NCI-H226 (cell line): ENCODE data around the gene KY.

Experiments used
- DNase-seq: peaks from one replicate; pipeline ENCODE4 v3.0.0-alpha.2; 2015

Gene KY

GRCh38 chr3:134650431-134651346, at the start of gene KY:
TSS of gene KY (minus strand) at chr3:134651022. CDS start at chr3:134650960, 62 bp downstream.
- DNase-seq, result no peak

- DNase-seq, result no peak
Measured at GRCh38 chr3:134699721-134700120, 48.9 kb upstream of the KY start.

- DNase-seq, result no peak
Measured at GRCh38 chr3:134699141-134699711, 48.4 kb upstream of the KY start.

- no peak for DNase-seq
Measured at GRCh38 chr3:134697830-134698689, 47.2 kb upstream of the KY start.

GRCh38 chr3:134696155-134696554, 45.3 kb upstream of the KY start:
- no peak for DNase-seq

- no peak for DNase-seq
Measured at GRCh38 chr3:134694946-134695543, 44.2 kb upstream of the KY start.

GRCh38 chr3:134694466-134694865, 43.6 kb upstream of the KY start:
- no peak for DNase-seq

- DNase-seq, result no peak
Measured at GRCh38 chr3:134693804-134694203, 43.0 kb upstream of the KY start.

- DNase-seq, result no peak
Measured at GRCh38 chr3:134693226-134693625, 42.4 kb upstream of the KY start.

- no peak for DNase-seq
Measured at GRCh38 chr3:134690226-134690625, 39.4 kb upstream of the KY start.

GRCh38 chr3:134687642-134688041, 36.8 kb upstream of the KY start:
- no peak for DNase-seq

- peak; percentile 38 for DNase-seq
Measured at GRCh38 chr3:134685929-134686802, 35.3 kb upstream of the KY start.

GRCh38 chr3:134682196-134682880, 31.5 kb upstream of the KY start:
- DNase-seq, result no peak

- DNase-seq, result no peak
Measured at GRCh38 chr3:134681522-134681900, 30.7 kb upstream of the KY start.

GRCh38 chr3:134680796-134681521, 30.1 kb upstream of the KY start:
- DNase-seq, result no peak

GRCh38 chr3:134677987-134678308, 27.1 kb upstream of the KY start:
- no peak for DNase-seq

GRCh38 chr3:134677196-134677986, 26.6 kb upstream of the KY start:
- DNase-seq, result no peak

- no peak for DNase-seq
Measured at GRCh38 chr3:134675726-134676256, 25.0 kb upstream of the KY start.

- no peak for DNase-seq
Measured at GRCh38 chr3:134672571-134672970, 21.7 kb upstream of the KY start.

GRCh38 chr3:134667956-134668355, 17.1 kb upstream of the KY start:
- DNase-seq, result no peak
